Mesenteric fat pad (tissue), 1 donor: Measurements from ENCODE around the gene NLRP10. TPM values are rescaled to one million over a fixed set of nuclear protein-coding genes. Genes with fewer than 3 reads are reported as not detected.

ENCODE experiments used
- DNase-seq: peaks from one replicate; pipeline ENCODE4 v3.0.0-alpha.2; 2020; ENCODE audit warnings: low spot score
- total RNA-seq: library from RNA; stranded (reverse); fragmentation: NEBNext Ultra II Directional; extraction: Animal tissue kit (Norgen Biotek cat#: 25700); gene quantifications from one replicate; pipeline ENCODE4 v1.2.1, GENCODE V29; 2021
- donor health status: DM: yes; HTN: yes; CAD: no.

Gene NLRP10
- total RNA-seq, 1 donor from 2014 or later, result not detected

- DNase-seq, result no peak
Observed at GRCh38 chr11:7974668-7975067, 9.4 kb upstream of the NLRP10 start.

DNA sequence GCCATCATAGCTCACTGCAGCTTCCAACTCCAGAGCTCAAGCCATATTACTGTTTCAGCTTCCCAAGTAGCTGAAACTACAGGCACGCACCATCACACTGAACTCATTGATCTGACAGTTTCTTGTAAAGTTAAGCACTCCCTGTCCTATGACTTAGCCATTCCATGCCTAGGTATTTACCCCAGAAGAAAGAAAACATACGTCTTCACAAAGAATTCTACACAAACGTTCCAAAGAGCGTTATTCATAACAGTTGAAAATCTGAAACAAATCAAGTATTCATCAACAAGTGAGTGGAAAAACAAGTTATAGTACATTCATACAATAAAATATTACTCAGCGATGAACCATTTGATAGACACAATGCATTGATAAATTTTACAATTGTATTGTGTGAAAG lies 7.8 kb upstream of the NLRP10 start:
- no peak for DNase-seq

GRCh38 chr11:7971846-7972245 lies 6.6 kb upstream of the NLRP10 start:
- DNase-seq, result no peak

- no peak for DNase-seq
Observed at GRCh38 chr11:7969756-7970646, 4.8 kb upstream of the NLRP10 start.

- DNase-seq, result no peak
Observed at GRCh38 chr11:7968686-7969085, 3.4 kb upstream of the NLRP10 start.

DNA sequence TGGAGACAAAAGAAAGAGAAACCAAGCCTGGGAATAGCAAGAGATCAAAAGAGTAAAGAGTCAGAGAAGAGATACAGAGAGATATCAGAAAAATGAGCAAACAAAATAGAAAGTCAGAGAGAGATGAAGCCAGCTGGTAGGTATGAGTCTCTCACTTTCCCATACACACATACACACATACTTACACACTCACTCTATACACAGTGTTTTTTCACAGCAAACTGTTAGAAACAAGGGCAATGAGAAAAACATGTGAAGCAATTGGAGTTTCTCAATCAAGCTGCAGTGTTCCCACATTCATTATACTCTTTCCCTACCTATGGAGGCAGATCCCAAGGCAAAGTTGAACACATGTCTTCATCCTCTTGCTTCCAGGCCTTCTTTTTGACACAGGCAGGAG lies 2.6 kb upstream of the NLRP10 start:
- DNase-seq, result no peak

GRCh38 chr11:7967097-7967496 lies 1.9 kb upstream of the NLRP10 start:
- no peak for DNase-seq

DNA sequence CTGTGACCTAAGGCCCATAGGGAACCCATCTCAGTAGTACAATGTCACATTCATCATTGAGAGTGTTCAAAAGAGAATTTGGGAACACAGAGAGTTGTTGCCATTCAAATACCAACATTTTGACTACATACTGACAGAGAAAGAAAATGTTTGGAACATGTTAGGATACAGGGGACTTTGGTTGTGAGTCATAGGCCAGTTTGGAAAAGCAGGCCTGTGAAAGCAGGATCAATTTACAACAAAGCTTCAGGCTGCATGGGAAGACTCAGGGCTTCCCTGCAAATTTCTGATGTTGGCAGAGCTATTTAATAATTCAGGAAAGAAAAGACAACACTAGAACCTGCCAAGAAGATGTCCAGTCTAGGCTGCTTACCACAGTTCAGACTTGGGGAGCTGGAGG lies 374 bp downstream of the NLRP10 start:
- no peak for DNase-seq

DNA sequence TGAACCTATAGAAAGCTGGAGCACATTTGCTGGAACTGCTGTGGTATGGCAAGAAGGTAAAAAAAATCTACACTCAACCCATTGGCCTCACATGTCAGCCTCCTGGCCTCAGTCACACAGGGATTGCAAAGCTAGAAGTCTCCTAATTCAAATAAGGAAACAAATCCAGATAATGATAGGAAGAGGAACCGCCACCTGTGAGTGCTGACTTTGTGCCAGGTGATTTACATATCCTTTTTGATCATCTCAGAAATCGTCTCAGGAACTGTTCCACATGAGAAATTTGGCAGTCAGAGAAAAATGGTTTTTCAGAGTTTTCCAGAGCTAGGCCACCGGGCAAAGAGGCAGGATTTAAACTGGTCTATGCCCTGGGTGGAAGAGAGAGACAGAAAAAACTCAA lies 986 bp downstream of the NLRP10 start:
- no peak for DNase-seq

DNA sequence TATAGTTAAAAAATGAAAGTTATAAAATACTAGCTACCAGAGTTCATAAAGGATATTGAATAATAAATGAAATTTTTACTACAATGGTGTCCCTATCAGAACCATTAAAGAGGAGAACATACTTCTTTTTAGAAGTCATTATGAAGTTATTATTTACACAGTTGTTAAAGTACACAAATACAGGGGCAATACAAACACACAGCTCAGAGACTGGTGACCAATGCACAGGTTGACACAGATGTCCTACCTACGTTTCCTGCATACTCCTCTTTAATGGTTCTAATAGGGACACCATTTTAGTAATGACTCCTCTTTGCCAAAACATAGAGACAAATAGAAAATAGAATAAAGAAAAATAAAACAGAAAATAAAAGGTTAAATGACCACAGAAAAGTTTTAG lies 10.1 kb downstream of the NLRP10 start:
- no peak for DNase-seq

- DNase-seq, result no peak
Observed at GRCh38 chr11:7949934-7950333, 15.3 kb downstream of the NLRP10 start.

- no peak for DNase-seq
Observed at GRCh38 chr11:7944123-7944522, 21.1 kb downstream of the NLRP10 start.

DNA sequence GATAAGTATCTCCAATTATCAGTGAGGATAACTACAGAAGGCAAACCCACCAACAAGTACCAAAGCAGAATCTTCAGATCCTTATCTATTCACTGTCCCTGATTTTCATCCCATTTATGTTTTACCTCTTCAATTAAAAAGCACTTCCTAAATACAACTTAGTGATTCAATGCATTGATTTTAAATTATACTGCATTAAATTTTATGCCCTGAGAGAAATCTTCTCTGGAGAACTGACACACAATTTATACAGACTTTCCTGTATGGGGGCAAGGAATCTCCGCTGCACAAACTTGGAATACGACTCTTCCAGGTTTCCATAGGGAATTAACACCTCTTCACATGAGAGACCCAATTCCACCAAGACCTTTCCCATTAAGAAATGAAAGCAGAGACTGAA lies 23.6 kb downstream of the NLRP10 start, which contains the start of gene OR10A3:
TSS of gene OR10A3 (minus strand) at position 101 of the 400 bp plus-strand sequence. CDS start 2,188 bp downstream, outside the sequence.
- no peak for DNase-seq

DNA sequence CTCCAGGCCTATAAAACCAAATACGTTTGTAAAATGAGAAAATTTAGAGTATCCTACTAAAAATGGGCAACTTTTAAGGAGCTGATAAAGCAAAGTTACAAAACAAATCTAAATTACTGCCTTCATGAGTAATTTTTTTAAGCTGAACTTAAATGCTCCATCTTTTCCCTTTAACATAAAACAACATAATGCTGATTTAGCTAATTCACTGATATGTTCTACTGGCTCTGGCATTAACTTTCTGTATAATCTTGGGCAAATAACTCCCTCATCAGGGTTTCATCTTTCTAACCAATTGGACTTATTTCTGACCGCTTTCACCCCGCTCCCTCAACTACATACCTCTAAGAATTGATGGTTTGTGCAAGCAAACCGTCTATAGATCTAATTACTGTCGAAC lies 24.1 kb downstream of the NLRP10 start:
- DNase-seq, result no peak

DNA sequence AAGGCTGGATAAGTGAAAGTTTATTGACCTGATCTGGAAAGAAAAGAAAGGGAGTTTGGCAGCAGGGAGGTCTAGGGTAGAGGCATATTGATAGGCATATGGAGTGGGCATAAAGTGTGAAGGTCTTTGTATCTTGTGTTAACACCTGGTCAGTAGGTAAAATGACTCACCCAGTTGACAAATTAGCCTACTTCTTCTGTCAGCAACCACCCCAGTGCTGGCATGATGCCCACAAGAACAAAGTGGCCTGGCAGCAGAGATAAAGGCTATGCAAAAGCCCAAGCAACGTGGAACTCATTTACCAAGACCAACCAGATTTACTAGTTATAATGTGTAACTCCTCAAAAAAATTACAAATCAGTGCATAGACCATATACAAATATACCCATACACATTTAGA lies 28.6 kb downstream of the NLRP10 start:
- no peak for DNase-seq

- no peak for DNase-seq
Observed at GRCh38 chr11:7931168-7931567, 34.1 kb downstream of the NLRP10 start, which contains the start of gene OR10A6. OR10A6 (minus strand) TSS chr11:7931268; CDS start chr11:7928662, 2,606 bp downstream.

- no peak for DNase-seq
Observed at GRCh38 chr11:7927635-7928034, 37.6 kb downstream of the NLRP10 start.

DNA sequence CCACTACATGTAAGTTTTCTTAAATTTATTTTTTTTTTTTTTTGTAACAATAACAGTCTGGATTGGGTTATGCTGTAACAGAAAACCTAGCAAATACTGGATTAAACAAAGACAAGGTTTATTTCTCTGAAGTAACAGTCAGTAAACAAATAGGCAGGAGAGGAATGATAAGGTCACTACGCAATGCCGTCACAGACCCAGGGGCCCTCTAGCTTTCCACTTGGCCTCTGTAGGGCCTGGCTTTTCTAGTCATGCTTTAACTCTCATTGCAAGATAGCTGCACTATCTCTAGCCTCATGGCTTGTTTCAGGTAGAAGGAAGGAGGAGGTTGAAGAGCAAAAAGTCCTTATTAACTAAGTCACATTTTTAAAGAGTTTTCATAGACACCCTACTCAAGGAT lies 40.7 kb downstream of the NLRP10 start:
- DNase-seq, result no peak

GRCh38 chr11:7918141-7918540 lies 47.1 kb downstream of the NLRP10 start:
- DNase-seq, result no peak
